NCI-H1092 treated with DMSO at 0.1 percent for 48 hours (cell line): ENCODE results near the gene EREG.

Experiments used
- DNase-seq: peaks from one replicate; lab custom pipeline; 2025; lab: John Stamatoyannopoulos, UW

EREG gene

GRCh38 chr4:74344031-74344430 lies 20.9 kb upstream of the EREG start:
- DNase-seq, result no peak

GRCh38 chr4:74353858-74354257 lies 11.1 kb upstream of the EREG start:
- DNase-seq, result no peak

GRCh38 chr4:74357965-74358364 lies 7.0 kb upstream of the EREG start:
- DNase-seq, result no peak

GRCh38 chr4:74361671-74362070 lies 3.3 kb upstream of the EREG start:
- no peak for DNase-seq

- no peak for DNase-seq
Measured at GRCh38 chr4:74362347-74362746, 2.6 kb upstream of the EREG start.

GRCh38 chr4:74364256-74364651 lies 691 bp upstream of the EREG start:
- DNase-seq, result no peak

- peak; percentile 35 for DNase-seq
Measured at GRCh38 chr4:74365761-74366160, 816 bp downstream of the EREG start.

- DNase-seq, result no peak
Measured at GRCh38 chr4:74366367-74366911, 1.5 kb downstream of the EREG start.

GRCh38 chr4:74367656-74368290 lies 2.8 kb downstream of the EREG start:
- no peak for DNase-seq

- no peak for DNase-seq
Measured at GRCh38 chr4:74368596-74368995, 3.7 kb downstream of the EREG start.

- DNase-seq, result no peak
Measured at GRCh38 chr4:74369855-74370254, 4.9 kb downstream of the EREG start.

- DNase-seq, result peak; percentile 11
Measured at GRCh38 chr4:74370912-74371311, 6.0 kb downstream of the EREG start.

- no peak for DNase-seq
Measured at GRCh38 chr4:74374128-74374527, 9.2 kb downstream of the EREG start.

- no peak for DNase-seq
Measured at GRCh38 chr4:74374561-74375327, 9.8 kb downstream of the EREG start.

GRCh38 chr4:74375824-74376426 lies 11.0 kb downstream of the EREG start:
- DNase-seq, result no peak

GRCh38 chr4:74376888-74377483 lies 12.0 kb downstream of the EREG start:
- DNase-seq, result peak; percentile 21

- no peak for DNase-seq
Measured at GRCh38 chr4:74377714-74378113, 12.8 kb downstream of the EREG start.

GRCh38 chr4:74378573-74378972 lies 13.6 kb downstream of the EREG start:
- no peak for DNase-seq

- no peak for DNase-seq
Measured at GRCh38 chr4:74379912-74380311, 15.0 kb downstream of the EREG start.

GRCh38 chr4:74385386-74385785 lies 20.4 kb downstream of the EREG start:
- no peak for DNase-seq

- DNase-seq, result no peak
Measured at GRCh38 chr4:74386159-74386558, 21.2 kb downstream of the EREG start.

- no peak for DNase-seq
Measured at GRCh38 chr4:74387790-74388189, 22.8 kb downstream of the EREG start.

GRCh38 chr4:74389494-74389893 lies 24.5 kb downstream of the EREG start:
- DNase-seq, result no peak
